Left lobe of liver (tissue), 2 donors: ENCODE results near the gene IL32. TPM values are rescaled to one million over a fixed set of nuclear protein-coding genes. Genes with fewer than 3 reads are reported as not detected.

Experiments
- ATAC-seq: fragments of 200-7000 bp; cut with Tn5 transposase; one replicate; pipeline ENCODE4 v1.9.1; 2020; ENCODE audit warnings: mild to moderate bottlenecking, moderate library complexity
- DNase-seq: peaks from one replicate; pipeline ENCODE4 v3.0.0-alpha.2; 2020; ENCODE audit warnings: low spot score
- total RNA-seq: library from RNA; stranded (reverse); gene quantifications from one replicate; pipeline ENCODE4 v1.2.1, GENCODE V29; 2021
- donor health status: DM: no; HTN: no; CAD: no; lungs with moderate emphysema.
- donor health status: DM: no; HTN: yes; CAD: no.

The IL32 gene
- total RNA-seq, 1 donor from 2014 or later, result 172 TPM

DNA sequence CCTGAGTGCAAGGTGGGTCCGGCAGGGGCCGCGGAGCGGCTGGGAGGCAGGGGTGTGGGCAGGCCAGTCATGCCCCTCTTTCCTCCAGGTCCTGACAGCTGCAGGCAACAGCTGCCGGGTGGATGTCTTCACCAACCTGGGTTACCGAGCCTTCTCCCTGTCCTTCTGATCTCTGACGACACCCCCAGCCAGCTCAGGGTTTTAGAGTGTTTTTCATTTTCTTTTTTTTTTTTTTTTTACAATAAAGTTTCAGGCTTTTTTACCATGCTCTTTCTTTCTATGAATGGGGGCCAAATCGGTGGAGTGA is 38.0 kb upstream of the IL32 start:
- DNase-seq (no peak), ATAC-seq (no peak)

DNA sequence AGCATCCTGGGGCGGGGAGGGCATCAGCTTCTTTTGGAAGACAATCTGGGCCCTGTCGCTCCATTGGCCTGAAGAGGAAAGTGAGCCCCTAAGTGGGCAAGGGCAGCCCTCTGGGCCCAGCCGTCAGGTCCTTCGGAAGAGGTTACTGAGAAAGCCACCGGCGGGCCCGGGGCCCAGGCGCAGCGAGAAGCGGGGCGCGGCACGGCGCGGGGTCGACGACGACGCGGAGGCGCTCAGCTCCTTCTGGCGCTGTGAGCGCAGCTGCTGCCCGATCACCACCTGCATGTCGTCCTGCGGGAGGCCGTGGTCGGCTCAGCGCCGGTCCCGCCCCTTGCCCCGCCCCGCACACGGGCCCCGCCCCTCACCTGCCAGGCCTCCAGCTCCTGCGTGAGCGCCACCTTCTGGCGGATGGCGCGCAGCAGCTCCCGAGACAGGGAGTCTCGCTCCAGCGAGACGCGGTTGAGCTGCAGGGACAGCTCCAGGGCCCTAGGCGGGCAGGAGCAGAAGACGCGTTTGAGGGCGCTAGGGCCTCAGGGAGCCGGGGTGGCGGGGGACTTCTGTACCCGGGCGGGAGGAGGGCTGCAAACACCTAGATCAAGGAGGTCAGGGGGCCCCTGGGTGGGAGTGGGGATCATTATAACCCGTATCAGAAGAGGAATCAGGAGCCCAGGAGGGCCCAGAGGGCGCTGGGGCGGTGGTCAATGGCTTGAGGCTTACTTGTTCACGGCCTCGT is 37.3 kb upstream of the IL32 start:
- ATAC-seq (peak; percentile 80), DNase-seq (peak; percentile 88)

DNA sequence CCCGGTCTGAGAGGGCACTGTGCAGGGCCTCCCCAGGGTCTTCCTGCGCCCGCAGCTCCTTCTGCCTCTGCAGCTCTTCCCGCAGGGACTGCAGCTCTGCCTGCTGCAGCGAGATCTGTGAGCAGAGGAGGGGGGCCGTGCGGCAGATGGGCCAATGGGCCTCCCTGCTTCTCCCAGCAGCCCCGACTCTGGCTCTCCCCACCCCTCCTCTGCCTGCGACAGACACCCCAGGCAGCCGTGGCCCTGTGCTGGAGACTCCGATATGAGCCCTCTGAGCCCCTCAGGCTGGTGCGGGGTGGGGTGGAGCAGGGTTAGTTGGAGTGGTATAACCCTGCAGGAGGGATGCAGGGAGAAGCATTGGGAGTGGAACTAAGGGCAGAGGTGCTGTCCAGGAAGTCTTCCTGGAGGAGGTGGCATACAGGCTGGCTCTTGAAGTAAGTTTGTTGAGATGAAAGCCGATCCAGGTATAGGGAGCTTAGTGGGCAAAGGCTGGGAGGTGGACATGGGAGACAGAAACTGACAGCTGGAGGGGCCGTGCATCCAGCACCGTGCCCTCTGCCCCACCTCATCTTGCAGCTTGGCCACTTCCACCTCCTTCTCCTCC is 36.6 kb upstream of the IL32 start:
- ATAC-seq (no peak), DNase-seq (no peak)

DNA sequence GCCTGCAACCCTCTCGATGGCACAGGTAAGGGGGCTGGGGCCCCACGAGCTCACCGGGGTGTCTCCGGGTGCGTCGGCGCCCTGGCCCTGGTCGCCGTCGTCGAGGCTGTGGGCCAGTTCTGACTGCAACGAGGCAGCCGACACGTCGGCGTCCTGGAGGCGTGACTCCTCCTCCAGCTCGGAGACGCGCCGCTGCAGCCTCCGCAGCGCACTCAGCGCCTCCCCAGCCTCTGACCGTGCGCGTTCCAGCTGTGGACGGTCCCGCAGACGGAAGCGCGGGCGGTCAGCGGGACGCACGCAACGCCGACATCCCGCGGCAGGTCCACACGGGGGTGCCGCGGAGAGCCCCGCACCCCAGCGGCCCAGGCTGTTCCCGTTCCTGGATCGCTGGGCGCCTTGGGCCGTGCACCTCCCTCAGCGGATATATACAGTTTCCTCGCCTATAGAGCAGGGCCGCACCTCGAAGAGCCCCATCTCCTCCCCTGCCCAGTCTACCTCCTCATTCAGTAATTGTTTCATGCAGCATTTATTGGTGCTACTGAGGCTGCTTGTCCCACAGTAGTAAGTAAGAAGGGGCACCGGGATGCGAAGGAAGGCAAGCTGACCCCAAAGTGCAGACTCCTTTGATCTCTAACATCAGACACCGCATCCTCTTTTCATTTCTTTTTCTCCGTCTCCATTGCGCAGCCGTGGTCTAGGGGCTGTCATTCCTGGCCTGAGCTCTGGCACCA is 35.8 kb upstream of the IL32 start:
- ATAC-seq, result no peak
- no peak for DNase-seq

DNA sequence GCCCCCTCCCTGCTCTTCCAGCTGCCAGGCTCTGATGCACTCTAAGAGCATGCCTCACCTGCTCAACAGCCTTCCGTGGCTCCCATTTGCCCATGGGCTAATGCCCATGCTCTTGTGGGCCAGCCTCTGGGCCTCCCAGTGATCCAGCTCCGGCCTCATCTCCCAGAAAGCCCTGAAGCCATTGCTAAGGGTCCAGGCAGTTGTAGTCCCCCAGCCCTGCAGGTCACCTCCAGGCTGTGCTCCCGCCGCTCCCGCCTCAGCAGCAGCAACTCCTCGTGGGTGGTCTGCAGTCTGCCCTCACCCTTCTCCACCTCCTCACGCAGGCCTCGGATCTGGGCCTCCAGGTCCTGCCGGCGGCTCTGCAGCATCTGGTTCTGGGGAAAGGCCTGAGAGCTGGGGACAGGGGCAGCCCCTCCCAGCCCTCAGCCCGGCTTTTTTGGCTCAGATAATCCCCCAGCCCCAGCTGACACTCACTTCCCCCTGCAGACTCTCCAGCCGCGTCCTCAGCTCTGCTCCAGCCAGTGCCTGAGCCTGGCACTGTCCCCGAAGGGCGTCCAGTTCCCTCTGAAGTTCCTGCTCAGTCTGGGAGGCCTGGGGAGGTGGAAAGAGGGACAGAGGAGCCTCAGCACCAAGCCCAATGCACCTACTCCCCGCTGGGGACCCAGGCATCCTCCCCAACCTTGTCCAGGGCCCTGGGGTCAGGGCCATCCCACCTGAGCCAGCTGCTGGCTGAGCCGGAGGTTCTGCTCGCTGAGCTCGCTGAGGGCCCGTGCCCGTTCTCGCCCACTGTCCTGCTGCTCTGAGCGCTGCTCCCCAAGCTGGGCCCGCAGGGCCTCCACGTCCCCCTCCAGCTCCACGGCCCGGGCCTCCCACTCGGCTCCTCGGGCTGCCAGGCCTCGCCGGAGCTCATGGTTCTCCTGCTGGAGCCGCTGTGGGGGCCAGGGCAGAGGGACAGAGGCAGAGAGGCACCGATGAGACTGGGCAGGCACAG is 34.9 kb upstream of the IL32 start:
- ATAC-seq (no peak), DNase-seq (no peak)

DNA sequence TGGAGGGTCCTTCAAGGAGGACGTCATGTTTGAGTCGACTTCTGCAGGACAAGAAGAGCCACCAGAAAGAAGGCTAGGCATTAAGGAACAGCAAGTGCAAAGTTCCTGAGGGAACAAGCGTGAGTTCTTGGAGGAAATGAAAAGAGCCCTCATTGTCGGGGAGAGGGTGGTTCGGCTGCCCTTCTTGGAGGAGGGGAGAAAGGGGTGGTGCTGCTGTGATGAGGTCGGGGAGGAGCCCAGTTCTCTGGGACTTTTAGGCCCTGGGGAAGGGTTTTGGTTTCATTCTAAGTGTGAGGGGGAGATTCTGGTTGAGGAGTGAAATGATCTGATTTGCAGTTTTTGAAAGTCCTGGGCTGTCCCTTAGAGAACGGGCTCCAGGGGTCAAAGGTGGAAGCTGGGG is 32.8 kb upstream of the IL32 start:
- ATAC-seq (no peak), DNase-seq (no peak)

DNA sequence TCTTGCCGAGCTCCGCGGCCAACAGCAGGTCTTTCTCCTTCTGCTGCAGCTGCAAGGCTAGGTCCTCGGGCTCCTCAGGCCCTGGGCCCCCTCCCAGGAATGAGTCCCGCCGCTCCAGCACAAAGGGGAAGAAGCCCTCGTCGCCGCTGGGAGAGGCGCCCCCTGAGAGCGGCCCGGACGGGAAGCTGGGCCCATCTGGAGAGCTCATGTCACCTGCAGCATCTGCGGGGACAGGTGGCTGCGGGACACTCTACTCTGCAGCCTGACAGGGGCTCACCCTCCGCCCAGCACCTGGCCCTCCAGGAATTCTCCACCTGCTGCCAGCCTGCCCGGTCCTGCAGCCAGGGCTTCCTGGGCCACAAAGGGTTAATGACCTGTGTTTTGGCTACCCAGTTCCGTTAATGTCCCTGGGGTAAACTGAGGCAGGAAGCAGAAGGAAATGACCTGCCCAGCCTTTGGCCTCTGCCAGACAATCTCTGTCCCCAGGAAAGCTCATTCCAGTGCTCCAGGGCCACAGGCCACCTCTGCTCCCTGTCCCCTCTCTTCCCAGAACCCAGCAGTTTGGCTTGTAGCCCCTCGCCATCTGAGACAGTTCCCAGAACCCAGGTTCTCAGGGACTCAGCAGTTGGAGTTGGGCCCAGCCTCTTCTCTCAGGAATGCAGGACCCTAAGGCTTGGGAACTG is 30.0 kb upstream of the IL32 start:
- DNase-seq (no peak), ATAC-seq (no peak)

DNA sequence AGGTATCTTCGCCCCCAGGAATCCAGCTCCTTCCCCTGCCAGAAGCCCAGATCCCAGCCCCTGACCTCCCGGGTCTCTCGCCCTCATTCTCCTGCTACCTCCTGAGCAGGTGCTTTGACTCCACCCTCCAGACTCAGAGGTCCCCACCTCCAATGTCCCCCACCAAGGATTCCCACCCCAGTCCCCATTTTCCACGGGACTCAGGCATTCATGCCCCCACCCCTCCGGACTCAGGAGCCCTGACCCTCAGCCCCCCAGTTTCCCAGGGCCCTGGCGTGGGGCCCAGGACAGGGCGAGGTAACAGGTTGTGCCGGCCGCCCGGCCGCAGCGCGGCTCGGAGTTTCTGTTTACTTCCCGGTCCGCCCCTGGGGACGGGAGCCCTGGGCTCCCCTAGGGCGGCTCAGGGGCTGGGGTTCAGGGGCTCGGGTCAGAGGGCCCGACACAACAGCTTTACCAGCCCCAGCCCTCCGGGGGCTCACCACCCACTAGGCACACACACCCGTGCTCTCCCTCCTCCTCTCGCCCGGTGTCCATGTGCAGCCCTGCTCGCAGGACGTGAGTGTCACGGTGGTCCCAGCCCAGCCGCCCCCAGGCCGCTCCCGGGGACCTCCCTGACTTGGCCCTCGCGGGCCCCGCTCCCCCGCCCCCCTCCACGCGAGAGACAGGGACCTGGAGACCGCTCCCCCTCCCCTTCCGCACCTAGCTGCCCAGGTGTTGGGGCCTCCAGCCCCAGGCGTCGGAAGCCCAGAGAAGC is 29.3 kb upstream of the IL32 start:
- ATAC-seq (no peak), DNase-seq (no peak)

DNA sequence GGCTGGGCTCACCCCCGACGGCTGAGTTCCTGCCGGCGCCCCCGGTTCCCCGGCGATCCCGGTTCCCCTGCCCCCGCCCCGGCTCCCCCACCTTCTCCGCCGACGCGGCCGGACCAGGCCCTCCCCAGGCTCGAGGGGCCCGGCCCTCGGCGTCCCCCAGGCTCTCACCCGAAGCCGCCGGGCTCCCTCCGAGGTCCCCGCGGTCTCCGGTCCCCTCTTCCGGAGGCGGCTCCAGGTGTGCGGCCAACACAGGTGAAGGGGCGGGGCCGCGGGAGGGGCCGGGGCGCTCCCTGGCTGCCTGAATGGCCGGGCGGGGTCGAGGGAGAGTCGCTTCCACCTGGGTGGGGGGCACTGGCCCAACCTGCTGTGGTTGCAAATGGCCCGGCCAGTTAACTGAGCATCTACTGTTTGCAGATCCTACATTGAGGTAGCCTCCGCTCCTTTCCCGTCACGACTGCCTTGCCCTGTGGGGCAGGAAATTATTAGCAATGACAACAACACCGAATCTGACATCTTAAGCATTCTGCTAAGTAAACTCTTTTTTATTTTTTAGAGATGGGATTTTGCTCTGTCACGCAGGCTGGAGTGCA is 28.6 kb upstream of the IL32 start, which contains the start of gene BICDL2:
BICDL2 (minus strand) TSS at position 219 of the 590 bp plus-strand sequence. CDS start 1,448 bp downstream, outside the sequence.
- DNase-seq (no peak), ATAC-seq (no peak)

DNA sequence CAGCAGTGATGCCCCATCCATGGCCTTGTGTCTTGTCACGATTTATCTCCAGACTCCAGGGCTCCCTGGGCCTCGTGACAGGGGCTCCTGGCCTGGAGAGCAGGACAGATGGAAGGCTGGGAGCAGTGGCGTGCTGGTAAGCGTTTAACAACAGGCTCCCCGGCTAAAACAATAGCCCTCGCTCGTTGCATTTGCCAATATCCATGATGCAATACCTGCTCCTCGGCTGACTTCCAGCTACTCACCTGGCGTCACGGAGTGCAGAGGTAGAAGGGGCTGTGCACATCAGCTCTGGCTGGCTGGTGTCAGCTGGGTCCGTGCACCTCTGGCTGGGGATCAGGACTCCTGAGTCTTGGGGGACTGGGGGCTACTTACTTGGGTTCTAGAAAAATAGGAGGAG is 27.2 kb upstream of the IL32 start:
- DNase-seq (no peak), ATAC-seq (peak; percentile 70)

DNA sequence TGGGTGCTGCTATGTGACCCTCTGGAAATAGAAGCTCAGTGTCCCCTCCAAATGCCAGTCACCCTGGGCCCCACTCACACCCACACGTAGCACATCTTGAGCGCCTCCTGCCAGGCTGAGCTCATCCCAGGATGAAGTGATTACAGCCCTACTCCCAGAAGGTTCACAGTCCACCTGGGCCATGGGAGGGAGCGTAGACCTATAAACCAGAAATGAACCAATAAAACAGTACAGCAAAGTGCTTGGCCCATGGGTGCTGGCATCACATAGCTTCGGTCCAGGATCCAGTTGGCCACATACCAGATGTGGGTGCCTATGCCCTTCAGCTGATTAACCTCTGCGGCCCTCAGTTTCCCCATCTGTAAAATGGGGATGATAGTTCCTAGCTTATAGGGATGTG is 26.5 kb upstream of the IL32 start:
- DNase-seq, result no peak
- no peak for ATAC-seq

DNA sequence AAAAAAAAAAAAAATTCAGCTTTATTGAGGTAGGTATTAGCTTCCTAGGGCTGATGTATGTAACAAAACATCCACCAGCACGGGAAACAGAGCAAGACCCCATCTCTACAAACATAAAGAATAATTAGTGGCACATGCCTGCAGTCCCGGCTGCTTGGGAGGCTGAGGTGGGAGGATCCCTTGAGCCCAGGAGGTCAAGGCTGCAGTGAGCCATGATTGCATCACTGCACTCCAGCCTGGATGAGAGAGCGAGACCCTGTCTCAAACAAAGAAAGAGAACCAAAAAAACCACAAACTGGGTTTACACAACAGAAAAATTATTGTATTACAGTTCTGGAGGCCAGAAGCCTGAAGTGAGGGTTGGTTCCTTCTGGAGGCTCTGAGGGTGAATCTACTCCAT is 23.1 kb upstream of the IL32 start:
- DNase-seq (no peak), ATAC-seq (no peak)

DNA sequence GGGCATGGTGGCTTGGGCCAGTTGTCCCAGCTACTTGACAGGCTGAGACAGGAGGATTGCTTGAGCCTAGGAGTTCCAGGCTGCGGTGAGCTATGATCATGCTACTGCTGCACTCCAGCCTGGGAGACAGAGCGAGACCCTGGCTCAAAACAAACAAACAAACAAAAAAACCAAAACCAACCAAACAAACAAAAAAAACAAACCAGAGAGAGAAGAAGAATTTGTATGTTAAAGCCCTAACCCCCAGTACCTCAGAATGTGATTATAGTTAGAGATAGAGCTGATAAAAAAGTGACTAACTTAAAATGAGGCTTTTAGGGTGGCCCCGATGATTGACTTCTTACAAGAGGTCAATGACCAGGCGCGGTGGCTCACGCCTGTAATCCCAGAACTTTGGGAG is 20.7 kb upstream of the IL32 start:
- ATAC-seq, result no peak

DNA sequence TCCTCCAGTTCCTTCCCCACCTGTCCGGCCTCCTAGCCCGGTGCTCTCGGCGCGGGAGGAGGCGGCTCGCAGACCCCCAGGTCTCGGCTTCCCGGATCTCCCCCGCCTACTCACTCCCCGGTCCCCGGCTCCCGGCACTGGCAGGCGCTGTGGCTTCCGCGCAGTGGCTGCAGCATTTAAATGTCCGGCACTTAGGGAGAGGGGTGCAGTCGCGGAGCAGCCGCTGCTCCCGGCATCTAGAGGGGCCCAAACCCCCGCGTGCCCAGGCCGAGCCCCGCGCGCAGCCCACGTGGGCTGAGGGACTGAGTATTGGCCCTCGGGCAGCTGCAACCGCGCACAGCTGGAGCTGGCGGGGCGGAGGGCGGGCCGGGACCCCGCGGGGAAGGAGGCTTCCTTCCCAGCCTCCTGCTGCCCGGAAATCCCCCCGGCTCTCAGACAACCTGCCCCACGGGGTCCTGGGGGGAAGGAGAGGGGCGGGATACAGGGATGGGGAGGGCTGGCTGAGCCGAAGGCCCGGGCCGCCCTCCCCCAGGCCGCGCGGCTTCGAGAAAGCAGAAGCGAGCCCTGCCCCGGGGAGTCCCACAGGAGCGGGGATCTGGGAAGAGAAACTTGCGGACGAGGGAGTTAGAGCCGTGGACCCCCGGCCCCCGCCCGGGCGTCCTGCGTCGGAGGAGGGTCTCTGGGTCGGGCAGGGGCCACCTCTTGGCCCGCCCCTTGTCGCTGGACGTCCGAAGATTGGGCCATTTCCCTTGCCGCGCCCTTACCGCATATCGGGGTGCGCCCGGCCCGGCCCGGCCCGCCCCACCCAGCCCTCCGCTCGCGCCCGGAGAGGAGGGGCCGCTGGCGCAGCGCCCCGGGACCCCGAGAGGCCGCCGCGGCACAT is 19.4 kb upstream of the IL32 start, which contains the start of gene MMP25:
MMP25 (plus strand) TSS at position 804 of the 883 bp plus-strand sequence. CDS start 357 bp downstream, outside the sequence.
- peak; percentile 40 for ATAC-seq
- no peak for DNase-seq

More for the DNA sequence above, 20.7 kb upstream of the IL32 start:
- DNase-seq, result no peak

DNA sequence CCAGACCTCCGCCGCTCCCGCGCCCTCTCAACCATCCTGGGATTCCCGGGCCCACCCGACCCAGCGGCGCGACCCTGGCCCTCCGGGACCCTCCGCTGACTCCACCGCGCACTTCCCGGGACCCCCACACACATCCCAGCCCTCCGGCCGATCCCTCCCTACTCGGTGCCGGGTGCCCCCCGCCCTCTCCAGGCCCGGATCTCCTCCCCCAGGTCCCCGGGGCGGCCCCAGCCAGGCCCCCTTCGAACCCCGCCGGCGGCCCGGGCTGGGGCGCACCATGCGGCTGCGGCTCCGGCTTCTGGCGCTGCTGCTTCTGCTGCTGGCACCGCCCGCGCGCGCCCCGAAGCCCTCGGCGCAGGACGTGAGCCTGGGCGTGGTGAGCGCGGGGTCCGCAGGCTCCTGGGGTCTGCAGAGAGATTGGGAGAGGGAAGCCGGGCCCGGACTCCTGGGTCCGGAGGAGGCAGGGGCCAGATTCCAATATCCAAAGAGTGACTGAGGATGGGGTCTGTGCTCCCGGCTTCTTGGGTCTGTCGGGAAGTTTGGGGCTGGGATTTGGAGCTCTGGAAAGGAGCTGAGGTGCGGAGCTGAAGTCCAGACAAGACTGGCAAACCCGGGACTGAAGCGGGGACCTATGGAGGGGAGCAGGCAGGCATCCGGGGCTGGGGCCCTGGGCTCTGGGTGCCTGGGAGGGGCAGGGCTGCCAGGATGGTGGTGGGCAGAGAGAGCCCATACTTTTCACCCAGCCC is 18.6 kb upstream of the IL32 start:
- no peak for DNase-seq

DNA sequence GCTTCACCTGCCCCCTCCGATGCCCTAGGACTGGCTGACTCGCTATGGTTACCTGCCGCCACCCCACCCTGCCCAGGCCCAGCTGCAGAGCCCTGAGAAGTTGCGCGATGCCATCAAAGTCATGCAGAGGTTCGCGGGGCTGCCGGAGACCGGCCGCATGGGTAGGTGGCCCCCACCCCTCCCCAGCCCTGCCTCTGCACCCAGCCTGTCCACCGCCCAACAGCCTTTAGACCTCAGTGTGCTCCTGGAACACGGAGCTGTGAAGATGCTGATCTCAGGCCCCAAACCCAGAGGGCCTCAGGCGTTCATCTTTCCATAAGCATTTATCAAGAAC is 18.1 kb upstream of the IL32 start:
- DNase-seq (no peak), ATAC-seq (no peak)

More for the DNA sequence above, 18.6 kb upstream of the IL32 start:
- peak; percentile 16 for ATAC-seq

DNA sequence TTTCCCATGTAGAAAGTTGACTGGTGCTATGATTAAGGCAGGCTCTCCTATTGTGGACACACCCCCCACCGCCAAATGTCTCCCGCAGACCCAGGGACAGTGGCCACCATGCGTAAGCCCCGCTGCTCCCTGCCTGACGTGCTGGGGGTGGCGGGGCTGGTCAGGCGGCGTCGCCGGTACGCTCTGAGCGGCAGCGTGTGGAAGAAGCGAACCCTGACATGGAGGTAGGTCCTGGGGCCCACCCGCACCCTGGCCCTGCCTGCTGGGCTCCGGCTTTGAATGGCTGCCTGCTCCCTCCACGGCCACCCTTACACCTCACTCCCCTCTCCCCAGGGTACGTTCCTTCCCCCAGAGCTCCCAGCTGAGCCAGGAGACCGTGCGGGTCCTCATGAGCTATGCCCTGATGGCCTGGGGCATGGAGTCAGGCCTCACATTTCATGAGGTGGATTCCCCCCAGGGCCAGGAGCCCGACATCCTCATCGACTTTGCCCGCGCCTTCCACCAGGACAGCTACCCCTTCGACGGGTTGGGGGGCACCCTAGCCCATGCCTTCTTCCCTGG is 15.4 kb upstream of the IL32 start:
- no peak for DNase-seq
- no peak for ATAC-seq
